ENCODE measurements around the gene TRIM8. TPM values are rescaled to one million over a fixed set of nuclear protein-coding genes. Genes with fewer than 3 reads are reported as not detected.

The TRIM8 gene
- total and polyA plus RNA-seq, 2 of the 4 experiments (the other 2 are of a cell fraction): 25.5 to 126 TPM

GRCh38 chr10:102653060-102653459 is 8.8 kb downstream of the TRIM8 start:
- Histone ChIP-seq H3K79me1 (ENCODE audit: low read depth in 1 of 2, low read length in 2 of 2) (peaks cover 10 to 93% of the 10 kb centered on the region in 2 experiments; a peak in 3 of 4 replicates), H2BK120ac (ENCODE audit: low read depth, low read length) (no peak overlapping the region), H3K27me3 (ENCODE audit: control insufficient read depth, insufficient read depth, low read length) (no peaks in the 10 kb centered on the region), H3K9me1 (ENCODE audit: insufficient read depth, low read length) (peaks cover 43% of the 10 kb centered on the region), H2AFZ (replicated peaks; ENCODE audit: low read length, poor library complexity) (no peak overlapping the region), H2BK20ac (ENCODE audit: low read depth, low read length) (no peak overlapping the region), H2AK9ac (replicated peaks; ENCODE audit: low read depth, low read length, poor library complexity) (no peak overlapping the region), H3K9me3 (ENCODE audit: control insufficient read depth, insufficient read depth, low read length) (no peaks in the 10 kb centered on the region), H4K91ac (ENCODE audit: insufficient read depth, low read depth, low read length) (no peak overlapping the region), H3K56ac (ENCODE audit: extremely low read depth, insufficient read depth, low read length) (no peak overlapping the region), H3K36me3 (ENCODE audit: control insufficient read depth, insufficient read depth, low read length) (peaks cover 66% of the 10 kb centered on the region), H3K23ac (ENCODE audit: low read depth, low read length) (no peak overlapping the region; the same call in 1 of the 2 replicates), H3K14ac (replicated peaks; ENCODE audit: low read depth, low read length) (no peak overlapping the region), H2BK5ac (ENCODE audit: low read depth, low read length, poor library complexity, severe bottlenecking) (no peak overlapping the region), H3K27ac (ENCODE audit: insufficient read depth, low read length) (no peak overlapping the region), H4K20me1 (ENCODE audit: insufficient read depth, low read length) (peaks cover 95% of the 10 kb centered on the region), H3K9ac (ENCODE audit: low read depth, low read length) (no peak overlapping the region), H3K4me3 (ENCODE audit: insufficient read depth, low read depth, low read length) (no peak overlapping the region), H4K5ac (ENCODE audit: low read depth, low read length) (no peak overlapping the region), H2BK15ac (ENCODE audit: low read depth, low read length) (no peak overlapping the region), H3K4me1 (ENCODE audit: control insufficient read depth, insufficient read depth, low read length) (peaks cover 28% of the 10 kb centered on the region), H3K4me2 (ENCODE audit: low read depth, low read length) (no peak overlapping the region), H2AK5ac (ENCODE audit: low read depth, low read length) (no peak overlapping the region), H3K18ac (ENCODE audit: low read depth, low read length) (no peak overlapping the region), H3K4ac (ENCODE audit: low read depth, low read length) (no peak overlapping the region), H4K8ac (ENCODE audit: low read depth in 2 of 2, low read length in 2 of 2) (no peak overlapping the region)
- intact Hi-C loops (cut with micrococcal nuclease) (no loop called here), dilution Hi-C loops (cut with HindIII; ENCODE audit: low sequenced_read_pairs, unreplicated experiment) (no loop called here), in situ Hi-C loops (cut with MboI; ENCODE audit: low sequenced_read_pairs) (no loop called here)
- DNase-seq: no peak
- CTCF ChIA-PET: no interaction called here
- ATAC-seq (ENCODE audit: low read depth): no peak
- TF ChIP-seq CEBPB (IDR thresholded peaks at IDR 0.05; ENCODE audit: low read depth, low read length): no peak
- no peak for TF ChIP-seq FOS (IDR thresholded peaks at IDR 0.05; ENCODE audit: low read depth, low read length)
- no peak for TF ChIP-seq ELK1 (IDR thresholded peaks at IDR 0.05; ENCODE audit: borderline replicate concordance, low read depth, low read length)
- TF ChIP-seq SMC3 (IDR thresholded peaks at IDR 0.05; ENCODE audit: low read depth, low read length): no peak
- TF ChIP-seq POLR2A (IDR thresholded peaks at IDR 0.05; ENCODE audit: low read depth, low read length): no peak
- no peak for TF ChIP-seq MXI1 (IDR thresholded peaks at IDR 0.05; ENCODE audit: borderline replicate concordance, low read depth, low read length)
- TF ChIP-seq CHD1 (IDR thresholded peaks at IDR 0.05; ENCODE audit: low read depth, low read length): no peak
- no peak for TF ChIP-seq RFX5 (IDR thresholded peaks at IDR 0.05; ENCODE audit: low read depth, low read length)
- TF ChIP-seq USF2 (IDR thresholded peaks at IDR 0.05; ENCODE audit: low read depth, low read length): no peak
- no peak for TF ChIP-seq BHLHE40 (IDR thresholded peaks at IDR 0.05; ENCODE audit: low read depth, low read length)
- TF ChIP-seq CTCF (conservative IDR thresholded peaks at IDR 0.05; ENCODE audit: low read depth, low read length): no peak
- no peak for TF ChIP-seq RCOR1 (IDR thresholded peaks at IDR 0.05; ENCODE audit: insufficient replicate concordance, low read length)
- TF ChIP-seq MAZ (IDR thresholded peaks at IDR 0.05; ENCODE audit: borderline replicate concordance, low read depth, low read length): no peak
- no peak for TF ChIP-seq RAD21 (IDR thresholded peaks at IDR 0.05; ENCODE audit: low read length)
- TF ChIP-seq MAFK (IDR thresholded peaks at IDR 0.05; ENCODE audit: low read depth, low read length): no peak
- TF ChIP-seq NFE2L2 (IDR thresholded peaks at IDR 0.05; ENCODE audit: low read depth, low read length): no peak
- no CpG with 5 or more reads among the region's 1 CpG for WGBS, 2 experiments (ENCODE audit: extremely low coverage in 2 of 2, insufficient read length in 1 of 2)
- POLR2A ChIA-PET (ENCODE audit: unreplicated experiment): no interaction called here
- BruUV-seq (replicated peaks): no TSS peak
